GM18909 (cell line): ENCODE data around the gene LONP1.
A peak's percentile ranks its signal among the peaks of the same experiment; 100 is the strongest.
"Not testable (repeated sequence)": the region's sequence is repeated elsewhere in the genome, so short reads cannot be mapped to it uniquely, and the experiment has no call there.

Experiments used
- ATAC-seq: cut with Tn5 transposase; IDR thresholded peaks from one replicate; pipeline ENCODE4 v1.9.1; 2021; ENCODE audit warnings: mild to moderate bottlenecking; ENCODE audit not compliant: unreplicated experiment, poor library complexity

LONP1 gene

DNA sequence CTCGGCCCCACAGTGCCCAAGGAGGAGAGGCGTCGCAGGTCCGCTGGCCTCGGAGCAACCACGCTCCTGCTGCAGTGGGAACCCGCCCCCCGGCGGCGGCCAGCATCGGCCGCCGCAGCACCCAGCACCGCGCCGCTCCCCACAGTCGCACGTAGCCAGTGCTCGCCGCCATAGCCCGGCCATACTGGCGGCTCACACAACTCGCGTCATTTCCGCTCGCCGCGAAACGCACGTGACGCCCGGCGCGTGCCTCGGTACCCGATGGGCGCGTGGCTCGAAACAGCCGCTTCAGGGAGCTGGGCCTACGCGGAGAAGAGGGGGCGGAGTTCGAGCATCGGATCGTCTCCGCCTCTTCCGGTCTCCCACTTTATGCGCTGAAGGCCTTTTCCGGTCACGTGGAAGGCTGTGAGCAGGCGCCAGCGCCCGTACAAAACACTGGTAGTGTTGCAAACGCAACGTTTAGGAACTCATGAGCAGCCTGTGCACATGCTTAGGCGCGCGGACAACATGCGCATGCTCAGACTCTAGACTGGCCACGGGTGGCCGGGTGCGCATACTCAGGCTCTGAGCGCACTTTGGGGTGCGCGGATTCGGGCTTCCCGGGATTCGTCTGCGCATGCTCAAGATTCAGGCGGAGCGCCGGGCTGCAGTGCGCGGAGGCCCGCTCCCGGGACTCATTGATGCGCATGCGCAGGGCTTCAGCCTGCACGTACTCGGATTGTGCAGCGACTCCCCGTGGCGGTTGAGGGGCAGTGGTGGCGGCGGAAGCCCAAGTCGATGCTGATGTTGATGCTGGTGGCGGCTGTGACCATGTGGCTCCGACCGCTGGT lies at the start of gene LONP1, which contains the start of gene CATSPERD:
Gene LONP1 (minus strand): TSS at position 186 of the 830 bp plus-strand sequence. CDS start 14 bp downstream, at position 172.
Gene CATSPERD (plus strand): TSS at position 677 of the 830 bp plus-strand sequence. CDS start 101 bp downstream, at position 778.
- ATAC-seq: peak; percentile 92

DNA sequence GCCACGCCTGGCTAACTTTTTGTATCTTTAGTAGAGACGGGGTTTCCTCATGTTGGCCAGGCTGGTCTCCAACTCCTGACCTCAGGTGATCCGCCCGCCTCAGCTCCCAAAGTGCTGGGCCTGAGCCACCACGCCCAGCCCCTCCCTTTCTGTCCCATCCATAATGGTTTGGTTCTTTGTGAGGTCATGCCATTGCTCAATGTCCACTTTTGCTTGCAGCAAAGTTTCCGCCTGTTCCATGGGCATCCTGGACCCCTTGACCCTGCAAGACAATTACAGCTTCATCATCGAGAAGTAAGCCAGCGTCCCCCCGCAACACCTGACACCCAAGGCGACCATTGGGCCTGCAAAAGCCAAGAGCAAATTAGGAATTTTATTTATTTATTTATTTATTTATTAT lies 48.0 kb upstream of the LONP1 start:
- ATAC-seq: no peak

DNA sequence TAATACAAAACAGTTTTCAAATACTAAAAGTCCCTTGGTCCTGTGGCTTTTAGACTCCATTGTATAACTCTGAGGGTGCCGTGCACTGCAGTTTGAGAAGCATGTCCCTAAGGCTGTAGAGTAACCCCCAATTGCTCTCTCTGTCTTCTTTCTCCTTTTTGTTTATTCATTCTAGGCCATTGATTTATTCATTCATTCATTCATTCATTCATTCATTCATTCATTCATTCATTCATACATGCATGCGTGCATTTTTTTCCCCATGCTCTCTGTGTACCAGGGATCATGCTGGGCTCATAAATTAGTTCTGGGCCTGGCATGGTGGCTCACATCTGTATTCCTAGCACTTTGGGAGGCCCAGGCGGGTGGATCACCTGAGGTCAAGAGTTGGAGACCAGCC lies 45.3 kb upstream of the LONP1 start:
- ATAC-seq: no peak

DNA sequence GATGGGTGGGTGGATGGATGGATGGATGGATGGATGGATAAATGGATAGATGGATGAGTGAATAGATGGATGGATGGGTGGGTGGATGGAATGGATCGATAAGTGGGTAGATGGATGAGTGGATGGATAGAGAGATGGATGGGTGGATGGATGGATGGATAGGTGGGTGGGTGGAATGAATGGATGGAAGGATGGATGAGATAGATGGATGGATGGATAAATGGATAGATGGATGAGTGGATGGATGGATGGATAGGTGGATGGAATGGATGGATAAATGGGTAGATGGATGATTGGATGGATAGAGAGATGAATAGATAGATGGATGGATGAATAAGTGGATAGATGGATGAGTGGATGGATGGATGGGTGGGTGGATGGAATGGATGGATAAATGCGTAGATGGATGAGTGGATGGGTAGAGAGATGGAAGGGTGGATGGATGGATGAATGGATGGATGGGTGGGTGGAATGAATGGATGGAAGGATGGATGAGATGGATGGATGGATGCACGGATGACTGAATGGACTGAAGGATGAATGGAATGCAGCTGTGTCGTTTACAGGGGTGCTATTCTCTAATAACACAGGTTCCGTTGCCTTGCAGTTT lies 42.8 kb upstream of the LONP1 start:
- no peak for ATAC-seq

DNA sequence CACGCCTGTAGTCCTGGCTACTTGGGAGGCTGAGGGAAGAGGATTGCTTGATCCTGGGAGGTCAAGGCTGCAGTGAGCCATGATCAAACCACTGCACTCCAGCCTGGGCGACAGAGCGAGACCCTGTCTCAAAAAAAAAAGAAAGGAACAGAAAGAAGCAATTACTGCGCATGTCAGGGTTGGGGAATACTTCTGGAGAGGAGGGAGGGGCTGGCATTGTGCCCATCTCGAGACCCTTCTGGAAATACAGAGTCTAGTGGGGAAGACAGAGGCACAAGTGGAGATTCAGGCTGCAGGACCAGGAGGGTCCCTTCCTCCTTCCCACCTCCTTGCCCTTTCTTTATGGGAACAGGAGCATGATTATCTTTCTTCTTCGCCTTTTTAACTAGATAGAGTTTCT lies 33.8 kb upstream of the LONP1 start:
- no peak for ATAC-seq

- no peak for ATAC-seq
These were observed 31.8 kb upstream of the LONP1 start for GRCh38 chr19:5751709-5752108.

- no peak for ATAC-seq
These were observed 29.6 kb upstream of the LONP1 start for GRCh38 chr19:5749505-5749904.

DNA sequence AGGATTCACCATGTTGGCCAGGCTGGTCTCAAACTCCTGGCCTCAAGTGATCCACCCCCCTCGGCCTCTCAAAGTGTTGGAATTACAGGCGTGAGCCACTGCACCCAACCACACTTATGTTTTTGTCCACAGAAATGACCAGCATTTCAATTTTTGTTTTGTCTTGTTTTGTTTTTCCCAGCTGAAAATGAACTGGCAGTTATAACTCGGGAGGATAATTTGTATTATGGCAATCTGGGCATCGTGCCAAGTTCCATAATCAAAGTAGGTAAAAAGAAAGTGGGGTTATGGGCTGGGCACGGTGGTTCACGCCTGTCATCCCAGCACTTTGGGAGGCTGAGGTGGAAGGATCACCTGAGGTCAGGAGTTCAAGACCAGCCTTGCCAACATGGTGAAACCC lies 29.0 kb upstream of the LONP1 start:
- ATAC-seq: not testable (repeated sequence)

DNA sequence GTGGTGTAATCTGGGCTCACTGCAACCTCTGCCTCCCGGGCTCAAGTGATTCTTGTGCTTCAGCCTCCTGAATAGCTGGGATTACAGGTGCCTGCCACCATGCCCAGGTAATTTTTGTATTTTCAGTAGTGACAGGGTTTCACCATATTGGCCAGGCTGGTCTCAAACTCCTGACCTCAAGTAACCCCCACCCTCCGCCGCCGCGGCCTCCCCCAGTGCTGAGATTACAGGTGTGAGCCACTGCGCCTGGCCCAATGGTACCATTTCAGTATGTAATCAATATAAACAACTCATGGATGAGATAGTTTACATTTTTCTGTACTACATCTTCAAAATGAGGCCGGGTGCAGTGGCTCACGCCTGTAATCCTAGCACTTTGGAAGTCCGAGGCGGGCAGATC lies 25.1 kb upstream of the LONP1 start:
- ATAC-seq: not testable (repeated sequence)

DNA sequence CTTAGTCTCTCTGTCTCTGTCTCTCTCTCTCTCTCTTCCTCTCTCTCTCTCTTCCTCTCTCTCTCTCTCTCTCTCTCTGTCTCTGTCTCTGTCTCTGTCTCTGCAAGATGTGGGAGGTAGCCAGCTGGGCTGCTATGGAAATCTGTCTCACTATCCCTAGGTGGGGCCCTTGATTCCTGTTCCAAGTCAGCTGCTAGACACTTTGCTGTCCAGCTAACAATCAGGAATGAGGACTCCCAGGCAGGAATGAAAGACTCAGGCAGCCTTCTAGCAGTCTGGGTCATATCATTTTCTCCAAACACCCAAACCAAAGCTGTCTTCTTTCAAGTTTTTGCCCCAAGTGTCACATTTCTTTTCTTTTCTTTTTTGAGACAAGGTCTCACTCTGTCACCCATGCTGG lies 23.7 kb upstream of the LONP1 start:
- no peak for ATAC-seq

- no peak for ATAC-seq
These were observed 22.1 kb upstream of the LONP1 start for GRCh38 chr19:5742051-5742450.

- no peak for ATAC-seq
These were observed 18.5 kb upstream of the LONP1 start for GRCh38 chr19:5738423-5738822.

GRCh38 chr19:5733172-5733571 lies 13.2 kb upstream of the LONP1 start:
- ATAC-seq: not testable (repeated sequence)

DNA sequence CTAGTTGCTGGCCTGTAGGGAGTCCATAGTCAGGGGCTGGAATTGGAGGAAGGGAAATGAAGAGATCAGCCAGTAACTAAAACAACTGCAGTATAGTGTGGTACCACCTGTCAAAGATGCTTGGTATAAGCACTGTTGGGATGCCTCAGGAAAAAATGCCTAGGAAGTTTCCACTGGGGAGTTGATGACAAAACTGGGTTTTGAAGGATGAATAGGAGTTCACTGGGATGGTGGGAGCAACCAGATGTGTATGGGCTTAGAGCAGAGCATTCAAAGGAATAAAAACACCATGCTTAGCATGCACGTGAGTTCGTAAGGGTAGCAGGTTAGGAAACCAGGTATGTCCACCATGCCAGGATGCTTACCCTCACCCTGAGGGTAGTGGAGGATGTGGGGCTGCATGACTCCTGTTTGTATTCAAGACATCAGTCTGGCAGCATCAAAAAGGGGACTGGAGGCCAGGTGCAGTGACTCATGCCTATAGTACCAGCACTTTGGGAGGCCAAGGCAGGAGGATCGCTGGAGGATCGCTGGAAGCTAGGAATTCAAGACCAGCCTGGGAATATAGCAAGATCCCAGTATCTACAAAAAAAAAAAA lies 7.6 kb upstream of the LONP1 start:
- no peak for ATAC-seq

GRCh38 chr19:5719274-5719960 lies 529 bp downstream of the LONP1 start:
- peak; percentile 0 for ATAC-seq

- ATAC-seq: no peak
These were observed 1.2 kb downstream of the LONP1 start for GRCh38 chr19:5718579-5719273.

GRCh38 chr19:5718037-5718578 lies 1.8 kb downstream of the LONP1 start:
- no peak for ATAC-seq

DNA sequence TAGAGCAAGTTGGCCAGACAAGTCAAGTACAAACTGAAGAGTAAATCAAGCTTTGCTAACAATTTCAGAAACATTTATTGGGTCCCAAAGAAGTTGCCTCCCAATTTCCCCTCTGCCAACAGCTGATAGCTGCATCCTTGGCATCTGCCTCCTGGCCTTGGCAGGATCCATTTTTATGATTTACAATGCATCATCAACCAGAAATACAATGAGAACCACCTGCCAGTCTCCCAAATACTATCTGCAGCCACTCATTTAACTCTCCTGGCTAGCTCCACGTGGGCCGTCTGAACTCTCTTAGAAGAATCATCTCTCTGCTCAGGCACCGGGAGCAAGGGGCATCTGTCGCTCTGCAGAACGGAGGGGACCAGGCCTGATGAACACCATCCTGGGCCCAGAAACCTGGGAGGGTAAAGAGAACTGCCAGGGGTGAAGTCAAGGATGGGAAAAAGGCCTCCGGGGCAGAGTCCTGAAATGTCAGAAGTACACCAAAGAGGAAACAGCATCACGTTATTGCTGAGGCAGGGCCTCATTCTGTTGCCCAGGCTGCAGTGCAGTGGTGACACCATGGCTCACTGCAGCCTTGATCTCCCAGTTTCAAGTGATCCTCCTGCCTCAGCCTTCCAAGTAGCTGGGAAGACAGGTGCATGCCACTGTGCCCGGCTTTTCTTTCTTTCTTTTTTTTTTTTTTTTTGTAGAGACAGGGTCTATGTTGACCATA lies 2.6 kb downstream of the LONP1 start:
- ATAC-seq: no peak

- no peak for ATAC-seq
These were observed 5.1 kb downstream of the LONP1 start for GRCh38 chr19:5714816-5715215.
